PFSK-1 (cell line): Measurements from ENCODE around the gene MCHR1.

Experiments used
- FOXP2 ChIP-seq: optimal IDR thresholded peaks from 2 replicates; pipeline ENCODE3; 2011; ENCODE audit warnings: borderline replicate concordance, control low read depth, inconsistent platforms; ENCODE audit not compliant: insufficient read depth; ENCODE audit errors: extremely low read length, extremely low read depth
- POLR2AphosphoS5 ChIP-seq: IDR thresholded peaks from 2 replicates; pipeline ENCODE4 v1.6.1; 2012; ENCODE audit warnings: low read depth, mild to moderate bottlenecking, control low read depth, low read length, moderate library complexity
- SIN3A ChIP-seq: IDR thresholded peaks from 2 replicates; pipeline ENCODE4 v1.6.1; 2012; ENCODE audit warnings: mild to moderate bottlenecking, low read length, moderate library complexity, borderline replicate concordance; ENCODE audit not compliant: insufficient read depth
- TAF1 ChIP-seq: IDR thresholded peaks from 2 replicates; pipeline ENCODE4 v1.6.1; 2012; ENCODE audit warnings: low read length, control low read depth, borderline replicate concordance; ENCODE audit not compliant: insufficient read depth
- TF ChIP-seq, protein P1 (sequence below), 2 experiments: IDR thresholded peaks; 2 replicates each; pipeline versions ENCODE4 v1.6.1 to v1.8.0; 2011 to 2012; ENCODE audit warnings: low read depth in 2 of 2, low read length in 2 of 2, control low read depth in 1 of 2, inconsistent platforms in 1 of 2, mild to moderate bottlenecking in 1 of 2, moderate library complexity in 1 of 2; ENCODE audit not compliant: insufficient read depth in 1 of 2

Gene MCHR1

DNA sequence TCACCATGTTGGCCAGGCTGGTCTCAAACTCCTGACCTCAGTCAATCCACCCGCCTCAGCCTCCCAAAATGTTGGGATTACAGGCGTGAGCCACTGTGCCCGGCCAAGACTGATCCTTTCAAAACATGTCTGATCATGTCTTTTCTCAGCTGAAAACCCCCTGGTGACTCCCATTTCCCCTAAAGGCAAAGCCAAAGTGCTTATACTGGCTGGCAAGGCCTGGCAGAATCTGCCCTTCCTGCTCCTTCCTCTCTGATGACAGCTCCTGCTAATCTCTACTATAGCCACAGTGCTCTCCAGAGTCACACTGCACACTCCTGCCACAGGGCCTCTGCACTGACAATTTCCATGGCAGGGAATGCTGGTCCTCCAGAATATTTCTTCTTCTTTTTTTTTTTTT, 2.6 kb upstream of the MCHR1 start:
- no peak for TF ChIP-seq SIN3A
- no peak for TF ChIP-seq FOXP2
- no peak for TF ChIP-seq POLR2AphosphoS5
- TF ChIP-seq, protein P1, sequence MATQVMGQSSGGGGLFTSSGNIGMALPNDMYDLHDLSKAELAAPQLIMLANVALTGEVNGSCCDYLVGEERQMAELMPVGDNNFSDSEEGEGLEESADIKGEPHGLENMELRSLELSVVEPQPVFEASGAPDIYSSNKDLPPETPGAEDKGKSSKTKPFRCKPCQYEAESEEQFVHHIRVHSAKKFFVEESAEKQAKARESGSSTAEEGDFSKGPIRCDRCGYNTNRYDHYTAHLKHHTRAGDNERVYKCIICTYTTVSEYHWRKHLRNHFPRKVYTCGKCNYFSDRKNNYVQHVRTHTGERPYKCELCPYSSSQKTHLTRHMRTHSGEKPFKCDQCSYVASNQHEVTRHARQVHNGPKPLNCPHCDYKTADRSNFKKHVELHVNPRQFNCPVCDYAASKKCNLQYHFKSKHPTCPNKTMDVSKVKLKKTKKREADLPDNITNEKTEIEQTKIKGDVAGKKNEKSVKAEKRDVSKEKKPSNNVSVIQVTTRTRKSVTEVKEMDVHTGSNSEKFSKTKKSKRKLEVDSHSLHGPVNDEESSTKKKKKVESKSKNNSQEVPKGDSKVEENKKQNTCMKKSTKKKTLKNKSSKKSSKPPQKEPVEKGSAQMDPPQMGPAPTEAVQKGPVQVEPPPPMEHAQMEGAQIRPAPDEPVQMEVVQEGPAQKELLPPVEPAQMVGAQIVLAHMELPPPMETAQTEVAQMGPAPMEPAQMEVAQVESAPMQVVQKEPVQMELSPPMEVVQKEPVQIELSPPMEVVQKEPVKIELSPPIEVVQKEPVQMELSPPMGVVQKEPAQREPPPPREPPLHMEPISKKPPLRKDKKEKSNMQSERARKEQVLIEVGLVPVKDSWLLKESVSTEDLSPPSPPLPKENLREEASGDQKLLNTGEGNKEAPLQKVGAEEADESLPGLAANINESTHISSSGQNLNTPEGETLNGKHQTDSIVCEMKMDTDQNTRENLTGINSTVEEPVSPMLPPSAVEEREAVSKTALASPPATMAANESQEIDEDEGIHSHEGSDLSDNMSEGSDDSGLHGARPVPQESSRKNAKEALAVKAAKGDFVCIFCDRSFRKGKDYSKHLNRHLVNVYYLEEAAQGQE (IDR thresholded peaks at IDR 0.05; ENCODE audit: insufficient read depth in 1 of 2, low read depth in 2 of 2, low read length in 2 of 2), result no peak
- TF ChIP-seq TAF1, result no peak

DNA sequence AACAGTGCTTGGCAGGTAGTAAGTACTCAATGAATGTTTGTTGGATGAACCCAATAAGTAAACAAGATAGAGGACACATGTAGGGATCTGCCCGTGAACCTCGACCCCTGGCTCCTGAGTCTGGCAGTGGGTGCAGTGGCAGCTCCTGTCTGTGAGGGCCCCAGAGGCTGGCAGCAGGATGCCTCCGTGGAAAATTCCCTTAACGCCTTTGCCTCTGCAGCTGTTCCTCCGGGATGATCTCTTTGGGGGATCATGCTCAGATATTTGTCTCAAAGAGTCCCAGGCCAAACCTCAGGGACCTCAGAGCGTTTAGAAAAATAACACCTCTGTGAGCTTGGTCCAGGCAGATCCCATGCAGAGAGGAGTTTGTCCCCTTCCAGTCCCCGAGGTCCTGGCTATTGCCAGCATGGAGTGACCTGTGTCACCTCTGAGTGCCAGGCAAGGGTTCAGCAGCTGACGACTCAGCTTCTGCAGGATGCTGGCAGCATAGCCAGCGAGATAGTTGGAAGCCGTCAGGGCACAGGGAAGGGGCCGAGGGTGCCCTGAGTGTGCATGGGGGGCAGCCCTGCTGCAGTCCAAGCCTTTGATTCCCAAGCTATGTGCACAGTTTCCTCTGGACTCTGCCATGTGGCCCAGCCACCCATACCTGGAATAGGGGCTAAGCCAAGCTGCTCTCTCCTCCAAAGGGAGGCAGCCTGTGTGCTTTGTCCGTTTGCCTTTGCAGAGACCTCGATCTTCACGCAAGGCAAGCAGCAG, 613 bp upstream of the MCHR1 start:
- no peak for TF ChIP-seq TAF1
- no peak for TF ChIP-seq FOXP2
- no peak for TF ChIP-seq POLR2AphosphoS5
- TF ChIP-seq, protein P1 (IDR thresholded peaks at IDR 0.05; ENCODE audit: insufficient read depth in 1 of 2, low read depth in 2 of 2, low read length in 2 of 2), result no peak
- TF ChIP-seq SIN3A, result no peak

DNA sequence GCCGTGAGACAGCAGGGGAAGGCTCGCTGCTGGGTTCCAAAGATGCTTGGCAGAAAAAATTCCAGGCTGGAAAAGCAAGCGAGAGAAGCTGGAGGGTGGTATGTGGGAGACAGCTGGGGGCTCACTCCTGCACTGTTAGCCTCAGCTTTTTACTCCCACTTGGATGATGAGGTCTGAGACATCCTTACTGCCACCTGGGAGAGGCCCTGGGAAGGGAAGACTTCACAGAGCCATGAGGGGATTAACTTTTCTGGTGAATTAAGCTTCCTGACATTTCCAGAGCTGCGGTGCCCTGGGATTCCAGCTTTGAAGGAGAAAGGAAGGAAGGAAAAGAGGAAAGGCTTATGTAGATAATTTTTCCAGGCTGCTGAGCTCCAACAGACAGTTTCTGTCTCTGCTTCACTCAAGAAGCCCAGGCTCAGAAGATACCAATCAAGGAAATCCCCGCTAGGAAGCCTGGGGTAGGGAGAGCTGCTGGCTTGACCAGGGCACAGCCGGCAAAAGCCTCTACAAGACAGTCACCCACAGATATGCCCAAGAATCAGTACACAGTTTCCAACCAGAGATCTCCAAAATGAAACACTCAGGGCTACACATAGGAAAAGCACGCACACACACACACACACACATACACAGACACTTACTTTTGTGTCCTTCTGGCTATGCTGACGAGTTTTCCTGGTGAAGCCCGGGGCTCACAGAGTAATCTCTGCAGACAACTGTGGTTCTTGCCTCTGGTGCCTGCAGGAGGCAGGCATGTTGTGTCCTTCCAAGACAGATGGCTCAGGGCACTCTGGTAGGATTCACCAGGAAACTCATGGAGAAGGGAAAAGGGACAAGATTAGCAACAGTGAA, 907 bp downstream of the MCHR1 start:
- TF ChIP-seq POLR2AphosphoS5 (no peak), TAF1 (no peak), SIN3A (no peak), FOXP2 (no peak)
- TF ChIP-seq, protein P1 (IDR thresholded peaks at IDR 0.05; ENCODE audit: insufficient read depth in 1 of 2, low read depth in 2 of 2, low read length in 2 of 2), result no peak

DNA sequence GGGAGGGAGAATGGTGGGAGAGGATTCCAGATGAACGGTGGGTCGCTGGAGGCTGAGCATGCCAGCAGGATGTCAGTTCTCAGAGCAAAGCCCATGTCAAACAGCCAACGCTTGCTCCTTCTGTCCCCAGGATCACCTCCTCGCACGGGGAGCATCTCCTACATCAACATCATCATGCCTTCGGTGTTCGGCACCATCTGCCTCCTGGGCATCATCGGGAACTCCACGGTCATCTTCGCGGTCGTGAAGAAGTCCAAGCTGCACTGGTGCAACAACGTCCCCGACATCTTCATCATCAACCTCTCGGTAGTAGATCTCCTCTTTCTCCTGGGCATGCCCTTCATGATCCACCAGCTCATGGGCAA, 1.5 kb downstream of the MCHR1 start:
- TF ChIP-seq, protein P1 (IDR thresholded peaks at IDR 0.05; ENCODE audit: insufficient read depth in 1 of 2, low read depth in 2 of 2, low read length in 2 of 2), result no peak
- TF ChIP-seq SIN3A, result no peak
- no peak for TF ChIP-seq FOXP2
- no peak for TF ChIP-seq TAF1
- TF ChIP-seq POLR2AphosphoS5, result no peak
